Measurements from ENCODE around the gene STARD5.

Gene STARD5

GRCh38 chr15:81329446-81329845, 5.5 kb upstream of the STARD5 start:
- H3K36me3 ChIP-seq (ENCODE audit: insufficient read depth, low read length): no peaks in the 10 kb centered on the region
- no peak overlapping the region for H3K4me2 ChIP-seq (ENCODE audit: insufficient read depth, low read length)
- no peak overlapping the region for H3K9ac ChIP-seq (ENCODE audit: low read depth, low read length)
- H3K79me2 ChIP-seq (ENCODE audit: insufficient read depth, low read length): no peaks in the 10 kb centered on the region
- H4K20me1 ChIP-seq (ENCODE audit: insufficient read depth, low read length): no peaks in the 10 kb centered on the region
- DNase-seq (no peak), ATAC-seq (ENCODE audit: insufficient read depth, low read depth) (no peak)
- H3K9me3 ChIP-seq (ENCODE audit: insufficient read depth, low read length, severe bottlenecking): no peaks in the 10 kb centered on the region
- H3K4me1 ChIP-seq (ENCODE audit: insufficient read depth, low read length): peaks cover 8% of the 10 kb centered on the region
- H3K27ac ChIP-seq (ENCODE audit: low read length): no peak overlapping the region
- TF ChIP-seq EZH2 (IDR thresholded peaks at IDR 0.05; ENCODE audit: borderline replicate concordance, low read depth, low read length, severe bottlenecking): no peak
- no peak for TF ChIP-seq CTCF (IDR thresholded peaks at IDR 0.05; ENCODE audit: borderline replicate concordance, extremely low read depth, low read length, poor library complexity, severe bottlenecking)
- H2AFZ ChIP-seq (ENCODE audit: low read depth, low read length): no peak overlapping the region
- no peak overlapping the region for H3K4me3 ChIP-seq (ENCODE audit: low read depth in 1 of 2, low read length in 2 of 2)
- H3K27me3 ChIP-seq (ENCODE audit: insufficient read depth, low read length, poor library complexity): no peaks in the 10 kb centered on the region

GRCh38 chr15:81327516-81327915, 3.6 kb upstream of the STARD5 start:
- Histone ChIP-seq H3K79me2 (ENCODE audit: insufficient read depth, low read length) (no peaks in the 10 kb centered on the region), H3K4me2 (ENCODE audit: insufficient read depth, low read length) (no peak overlapping the region), H3K27ac (ENCODE audit: low read length) (no peak overlapping the region)

GRCh38 chr15:81326466-81327212, 2.7 kb upstream of the STARD5 start:
- TF ChIP-seq CTCF (IDR thresholded peaks at IDR 0.05; ENCODE audit: borderline replicate concordance, extremely low read depth, low read length, poor library complexity, severe bottlenecking): no peak
- TF ChIP-seq EZH2 (IDR thresholded peaks at IDR 0.05; ENCODE audit: borderline replicate concordance, low read depth, low read length, severe bottlenecking): no peak
- DNase-seq: no peak
- no peak overlapping the region for H3K4me2 ChIP-seq (ENCODE audit: insufficient read depth, low read length)

More at GRCh38 chr15:81327516-81327915, 3.6 kb upstream of the STARD5 start:
- no peak for ATAC-seq (ENCODE audit: insufficient read depth, low read depth)
- Histone ChIP-seq H3K27me3 (ENCODE audit: insufficient read depth, low read length, poor library complexity) (no peaks in the 10 kb centered on the region), H2AFZ (ENCODE audit: low read depth, low read length) (no peak overlapping the region), H3K9me3 (ENCODE audit: insufficient read depth, low read length, severe bottlenecking) (no peaks in the 10 kb centered on the region), H4K20me1 (ENCODE audit: insufficient read depth, low read length) (no peaks in the 10 kb centered on the region), H3K36me3 (ENCODE audit: insufficient read depth, low read length) (no peaks in the 10 kb centered on the region), H3K4me1 (ENCODE audit: insufficient read depth, low read length) (peaks cover 24% of the 10 kb centered on the region), H3K4me3 (ENCODE audit: low read depth in 1 of 2, low read length in 2 of 2) (no peak overlapping the region), H3K9ac (ENCODE audit: low read depth, low read length) (no peak overlapping the region)
- no peak for DNase-seq
- TF ChIP-seq EZH2 (IDR thresholded peaks at IDR 0.05; ENCODE audit: borderline replicate concordance, low read depth, low read length, severe bottlenecking) (no peak), CTCF (IDR thresholded peaks at IDR 0.05; ENCODE audit: borderline replicate concordance, extremely low read depth, low read length, poor library complexity, severe bottlenecking) (no peak)

More at GRCh38 chr15:81326466-81327212, 2.7 kb upstream of the STARD5 start:
- H4K20me1 ChIP-seq (ENCODE audit: insufficient read depth, low read length): no peaks in the 10 kb centered on the region
- H3K9ac ChIP-seq (ENCODE audit: low read depth, low read length): no peak overlapping the region
- no peak overlapping the region for H3K4me3 ChIP-seq (ENCODE audit: low read depth in 1 of 2, low read length in 2 of 2)
- no peaks in the 10 kb centered on the region for H3K36me3 ChIP-seq (ENCODE audit: insufficient read depth, low read length)
- ATAC-seq (ENCODE audit: insufficient read depth, low read depth): no peak
- H3K27ac ChIP-seq (ENCODE audit: low read length): no peak overlapping the region
- no peaks in the 10 kb centered on the region for H3K9me3 ChIP-seq (ENCODE audit: insufficient read depth, low read length, severe bottlenecking)
- peaks cover 30% of the 10 kb centered on the region for H3K4me1 ChIP-seq (ENCODE audit: insufficient read depth, low read length)
- no peaks in the 10 kb centered on the region for H3K27me3 ChIP-seq (ENCODE audit: insufficient read depth, low read length, poor library complexity)
- H3K79me2 ChIP-seq (ENCODE audit: insufficient read depth, low read length): no peaks in the 10 kb centered on the region
- H2AFZ ChIP-seq (ENCODE audit: low read depth, low read length): no peak overlapping the region

All from DND-41 (cell line).